Motor neuron (in vitro differentiated cells): ENCODE data around the gene CMPK2. TPM values are rescaled to one million over a fixed set of nuclear protein-coding genes. Genes with fewer than 3 reads are reported as not detected.

ENCODE experiments used
- ATAC-seq, 8 experiments: fragments of 200-7000 bp; cut with Tn5 transposase; replicated peaks in 6 of 8; 2 replicates each; pipeline ENCODE4 v1.8.0; 2021; ENCODE audit warnings: mild to moderate bottlenecking in 8 of 8, moderate library complexity in 8 of 8
- H3K27ac ChIP-seq, 2 donors: fragments of 250-450 bp; sonication (Bioruptor Pico); 2 replicates each; pipeline ENCODE4 v1.9.0; 2021; ENCODE audit warnings: antibody characterized with exemption in 2 of 2, mild to moderate bottlenecking in 2 of 2, moderate library complexity in 1 of 2
- H3K4me1 ChIP-seq, 2 donors: fragments of 250-450 bp; sonication (Bioruptor Pico); replicated peaks in 1 of 2; 2 replicates each; pipeline ENCODE4 v1.6.1; 2021; ENCODE audit warnings: antibody characterized with exemption in 2 of 2, mild to moderate bottlenecking in 2 of 2, moderate library complexity in 1 of 2
- H3K4me3 ChIP-seq, 5 donors: fragments of 250-450 bp; sonication (Bioruptor Pico); 2 replicates each; pipeline ENCODE4 v1.9.0; 2021; ENCODE audit warnings: antibody characterized with exemption in 5 of 5, mild to moderate bottlenecking in 5 of 5, moderate library complexity in 4 of 5
- WGBS, 10 experiments: fragments of 450-650 bp; shearing (Covaris generic); methylation state at CpG; one replicate each; pipeline ENCODE4 v1.0.0; 2022; 5-methylcytosine and 5-hydroxymethylcytosine counted together
- in situ Hi-C, 9 experiments: fragments of 400-800 bp; cut with MboI; loops; one replicate each; pipeline ENCODE4 v1.15.0; 2021; ENCODE audit warnings: low sequenced_read_pairs in 9 of 9, low pct_unique_long_range_greater_than_20kb in 2 of 9; ENCODE audit not compliant: unreplicated experiment in 9 of 9
- total RNA-seq, 8 experiments: library from RNA; unstranded; fragments of 300-600 nt; gene quantifications; 2 replicates each; pipeline versions ENCODE4 v1.2.3 to v1.2.4, GENCODE V29; 2022

Gene CMPK2
- total RNA-seq, 8 experiments from 2014 or later = 0.38 to 6.7 (median 1.3) TPM

- Histone ChIP-seq H3K4me1 (no peaks in the 10 kb centered on the region), H3K27ac (no peak overlapping the region), H3K4me3 (no peak overlapping the region)
- ATAC-seq = no peak
- in situ Hi-C loops = no loop called here
- WGBS, 10 experiments = 27 to 80% (median 57%) methylated on average over 1 to 2 of the region's 2 CpGs; no CpG with 5 or more reads in 1 of the 10 experiments
Observed at GRCh38 chr2:6854416-6854815, 11.3 kb downstream of the CMPK2 start.

- Histone ChIP-seq H3K4me3 (no peak overlapping the region), H3K27ac (no peak overlapping the region), H3K4me1 (no peaks in the 10 kb centered on the region)
- in situ Hi-C loops = no loop called here
- 20 to 100% (median 80%) methylated on average over 1 to 2 of the region's 2 CpGs; no CpG with 5 or more reads in 3 of the 10 experiments for WGBS, 10 experiments
- ATAC-seq = no peak
Observed at GRCh38 chr2:6852195-6852594, 13.5 kb downstream of the CMPK2 start.

- no peak for ATAC-seq
- in situ Hi-C loops = no loop called here
- Histone ChIP-seq H3K4me1 (no peaks in the 10 kb centered on the region), H3K4me3 (no peak overlapping the region), H3K27ac (no peak overlapping the region)
- WGBS, 10 experiments = 20 to 81% (median 57%) methylated on average over 1 to 6 of the region's 6 CpGs; no CpG with 5 or more reads in 2 of the 10 experiments
Observed at GRCh38 chr2:6846967-6847681, 18.6 kb downstream of the CMPK2 start.

GRCh38 chr2:6846540-6846939 is 19.2 kb downstream of the CMPK2 start:
- ATAC-seq = no peak
- no peaks in the 10 kb centered on the region for H3K4me1 ChIP-seq

GRCh38 chr2:6845903-6846302 is 19.8 kb downstream of the CMPK2 start:
- in situ Hi-C loops = no loop called here
- Histone ChIP-seq H3K4me3 (no peak overlapping the region), H3K27ac (no peak overlapping the region), H3K4me1 (no peaks in the 10 kb centered on the region)
- WGBS, 10 experiments = 0 to 78% (median 56%) methylated on average over 1 to 2 of the region's 2 CpGs; no CpG with 5 or more reads in 3 of the 10 experiments
- no peak for ATAC-seq

More at GRCh38 chr2:6846540-6846939, 19.2 kb downstream of the CMPK2 start:
- H3K27ac ChIP-seq = no peak overlapping the region
- in situ Hi-C loops = no loop called here
- WGBS, 10 experiments = 0 to 100% (median 71%) methylated on average over 1 of the region's 1 CpG; no CpG with 5 or more reads in 4 of the 10 experiments
- H3K4me3 ChIP-seq = no peak overlapping the region

GRCh38 chr2:6845312-6845711 is 20.4 kb downstream of the CMPK2 start:
- ATAC-seq = no peak
- no peak overlapping the region for H3K4me3 ChIP-seq
- no peak overlapping the region for H3K27ac ChIP-seq
- H3K4me1 ChIP-seq = no peaks in the 10 kb centered on the region
- WGBS, 10 experiments = 0 to 80% (median 40%) methylated on average over 1 to 2 of the region's 3 CpGs; no CpG with 5 or more reads in 5 of the 10 experiments
- in situ Hi-C loops = no loop called here

- in situ Hi-C loops = no loop called here
- no peak for ATAC-seq
- Histone ChIP-seq H3K27ac (no peak overlapping the region), H3K4me1 (no peaks in the 10 kb centered on the region), H3K4me3 (no peak overlapping the region)
- 20 to 80% (median 49%) methylated on average over 1 to 2 of the region's 2 CpGs; no CpG with 5 or more reads in 2 of the 10 experiments for WGBS, 10 experiments
Observed at GRCh38 chr2:6841537-6842287, 24.0 kb downstream of the CMPK2 start.

- Histone ChIP-seq H3K4me3 (no peak overlapping the region), H3K4me1 (no peaks in the 10 kb centered on the region), H3K27ac (no peak overlapping the region)
- 0 to 98% (median 50%) methylated on average over 1 to 4 of the region's 4 CpGs; no CpG with 5 or more reads in 1 of the 10 experiments for WGBS, 10 experiments
- ATAC-seq = peak in 3 of 8 experiments; percentile 72 to 95 (median 90)
- in situ Hi-C loops = no loop called here
Observed at GRCh38 chr2:6838673-6839319, 26.9 kb downstream of the CMPK2 start.

GRCh38 chr2:6835467-6835866 is 30.2 kb downstream of the CMPK2 start:
- Histone ChIP-seq H3K4me3 (no peak overlapping the region), H3K27ac (no peak overlapping the region), H3K4me1 (no peaks in the 10 kb centered on the region)
- ATAC-seq = no peak
- in situ Hi-C loops = no loop called here

- in situ Hi-C loops = no loop called here
- no peaks in the 10 kb centered on the region for H3K4me1 ChIP-seq
- no peak overlapping the region for H3K27ac ChIP-seq
- ATAC-seq = no peak
- no peak overlapping the region for H3K4me3 ChIP-seq
Observed at GRCh38 chr2:6834163-6834562, 31.5 kb downstream of the CMPK2 start.

- in situ Hi-C loops = no loop called here
- no peaks in the 10 kb centered on the region for H3K4me1 ChIP-seq
- no peak overlapping the region for H3K4me3 ChIP-seq
- H3K27ac ChIP-seq = no peak overlapping the region
- no peak for ATAC-seq
- 64 to 100% (median 94%) methylated on average over 1 to 2 of the region's 2 CpGs; no CpG with 5 or more reads in 1 of the 10 experiments for WGBS, 10 experiments
Observed at GRCh38 chr2:6833300-6833604, 32.5 kb downstream of the CMPK2 start.

- in situ Hi-C loops = no loop called here
- Histone ChIP-seq H3K4me1 (peaks cover 4% of the 10 kb centered on the region in 2 donors), H3K4me3 (no peak overlapping the region), H3K27ac (no peak overlapping the region)
- no peak for ATAC-seq
- WGBS, 10 experiments = 6 to 100% (median 71%) methylated on average over 1 to 2 of the region's 2 CpGs; no CpG with 5 or more reads in 1 of the 10 experiments
Observed at GRCh38 chr2:6832596-6833299, 33.0 kb downstream of the CMPK2 start.

- in situ Hi-C loops = no loop called here
- Histone ChIP-seq H3K4me1 (peaks cover 8 to 13% of the 10 kb centered on the region in 2 donors), H3K4me3 (no peak overlapping the region), H3K27ac (no peak overlapping the region)
- ATAC-seq = no peak
- 0 to 80% (median 55%) methylated on average over 1 of the region's 1 CpG for WGBS, 10 experiments
Observed at GRCh38 chr2:6831229-6831628, 34.5 kb downstream of the CMPK2 start.
